Left lung (tissue), 10 donors: ENCODE results near the gene SUPT3H. TPM values are rescaled to one million over a fixed set of nuclear protein-coding genes. Genes with fewer than 3 reads are reported as not detected.

ENCODE experiments used
- ATAC-seq: fragments of 200-7000 bp; cut with Tn5 transposase; one replicate; pipeline ENCODE4 v1.9.1; 2020; ENCODE audit warnings: moderate library complexity
- DNase-seq, 4 donors: peaks; one replicate each; pipeline ENCODE4 v3.0.0-alpha.2; 2013 to 2020
- H3K27ac ChIP-seq, 2 donors: fragments of 200-600 bp; sonication (generic) in 1 of 2; one replicate each; pipeline versions ENCODE4 v1.5.0 to v1.8.0; 2020 to 2021
- H3K27me3 ChIP-seq, 2 donors: fragments of 200-600 bp; sonication (generic) in 1 of 2; one replicate each; pipeline versions ENCODE4 v1.5.0 to v1.8.0; 2020 to 2021
- H3K36me3 ChIP-seq, 2 donors: fragments of 200-600 bp; sonication (generic) in 1 of 2; one replicate each; pipeline versions ENCODE4 v1.5.0 to v1.8.0; 2020 to 2021
- H3K4me1 ChIP-seq, 2 donors: fragments of 200-600 bp; one replicate each; pipeline ENCODE4 v1.8.0; 2021
- H3K4me3 ChIP-seq, 2 donors: fragments of 200-600 bp; sonication (generic) in 1 of 2; one replicate each; pipeline versions ENCODE4 v1.5.0 to v1.8.0; 2020 to 2021; ENCODE audit warnings: mild to moderate bottlenecking in 1 of 2
- H3K9me3 ChIP-seq, 2 donors: fragments of 200-600 bp; sonication (generic) in 1 of 2; one replicate each; pipeline versions ENCODE4 v1.5.0 to v1.8.0; 2020 to 2021
- CTCF ChIP-seq, 2 donors: fragments of 200-600 bp; sonication (generic) in 1 of 2; IDR thresholded peaks; one replicate each; pipeline versions ENCODE4 v1.5.0 to v1.8.0; 2021; ENCODE audit warnings: antibody characterized with exemption in 2 of 2
- intact Hi-C, 2 donors: fragments of 100-400 bp; cut with DNase I; formaldehyde crosslinking; loops; one replicate each; pipeline versions ENCODE4 v1.11.2 to v1.14.2; 2022
- polyA plus RNA-seq, 6 donors: library from polyadenylated mRNA; unstranded; fragments of 120-200 nt; gene quantifications; one replicate each; pipeline ENCODE4 v1.2.1, GENCODE V29; 2013; ENCODE audit not compliant: insufficient read length in 6 of 6
- total RNA-seq, 2 donors: library from RNA; stranded (reverse); fragmentation: NEBNext Ultra II Directional; extraction: Animal tissue kit (Norgen Biotek cat#: 25700); gene quantifications; one replicate each; pipeline ENCODE4 v1.2.1, GENCODE V29; 2021
- donor health status: DM: no; HTN: yes; CAD: no.
- donor health status: DM: no; HTN: no; CAD: no.

The SUPT3H gene
- total and polyA plus RNA-seq, 8 donors: 4.7 to 33.0 (median 26.2) TPM

GRCh38 chr6:45423111-45423823 lies 45.5 kb upstream of the SUPT3H start:
- Histone ChIP-seq H3K27ac (peak overlapping the region; percentile 71 to 84), H3K4me1 (peaks cover 9 to 55% of the 10 kb centered on the region in 2 donors), H3K27me3 (peaks cover 24 to 68% of the 10 kb centered on the region in 2 donors), H3K9me3 (no peaks in the 10 kb centered on the region), H3K4me3 (peak overlapping the region; percentile 55 to 69), H3K36me3 (no peaks in the 10 kb centered on the region)
- ATAC-seq (peak; percentile 25), DNase-seq (peak in 3 of 4 donors; percentile 26 to 88 (median 47))
- intact Hi-C loops: loop anchor here in 1 of 2 donors (10.0 kb wide), 1 partner anchor 292 kb away; no protein-coding TSS in a partner anchor
- no peak for TF ChIP-seq CTCF (IDR thresholded peaks at IDR 0.05)

GRCh38 chr6:45422503-45423110 lies 44.9 kb upstream of the SUPT3H start:
- no peaks in the 10 kb centered on the region for H3K9me3 ChIP-seq
- intact Hi-C loops: loop anchor here in 1 of 2 donors (10.0 kb wide), 1 partner anchor 292 kb away; no protein-coding TSS in a partner anchor
- no peaks in the 10 kb centered on the region for H3K36me3 ChIP-seq
- ATAC-seq: peak; percentile 12
- peaks cover 9 to 48% of the 10 kb centered on the region in 2 donors for H3K4me1 ChIP-seq
- peaks cover 24 to 72% of the 10 kb centered on the region in 2 donors for H3K27me3 ChIP-seq
- TF ChIP-seq CTCF (IDR thresholded peaks at IDR 0.05): no peak
- H3K4me3 ChIP-seq: peak overlapping the region; percentile 55 to 69
- peak in 3 of 4 donors; percentile 36 to 87 (median 48) for DNase-seq
- H3K27ac ChIP-seq: peak overlapping the region; percentile 71 to 84

DNA sequence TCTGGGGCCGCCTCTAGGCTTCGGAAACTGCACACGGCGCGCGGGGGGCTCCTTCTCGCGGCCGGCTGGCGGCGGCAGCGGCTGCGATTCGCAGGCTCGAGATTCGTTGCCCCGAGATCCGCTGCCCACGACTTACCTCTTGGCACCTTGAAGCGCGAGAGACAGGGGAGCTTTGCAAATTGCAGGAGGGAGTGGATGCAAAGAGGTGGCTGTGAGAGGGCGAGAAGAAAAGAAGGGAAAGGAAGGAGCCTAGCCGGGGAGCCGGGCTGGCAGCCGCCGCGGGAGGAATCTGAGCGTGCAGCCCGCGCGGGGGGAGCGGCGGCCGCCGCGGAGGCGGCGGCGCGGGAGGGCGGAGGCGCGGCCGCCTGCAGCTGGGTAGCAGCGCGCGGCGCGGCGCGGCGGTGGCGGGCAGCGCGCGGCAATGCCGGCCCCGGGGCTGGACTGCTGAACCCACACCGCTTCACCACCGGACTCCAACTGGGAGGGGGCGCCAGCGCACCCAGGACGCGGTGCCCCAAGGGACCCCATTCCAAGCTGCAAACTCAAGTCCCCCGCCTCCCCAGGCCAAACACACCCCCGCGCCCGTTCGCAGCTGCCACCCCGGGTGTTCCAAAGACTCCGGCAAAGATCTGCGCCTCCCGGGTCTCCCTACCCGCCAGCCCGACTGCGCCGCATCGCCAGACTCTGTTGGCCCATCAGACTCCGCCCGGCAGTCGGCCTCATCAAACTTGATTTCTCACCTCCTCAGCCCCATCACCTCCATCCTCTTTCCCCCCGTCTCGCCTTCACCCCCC lies 44.2 kb upstream of the SUPT3H start:
- Histone ChIP-seq H3K9me3 (no peaks in the 10 kb centered on the region), H3K36me3 (no peaks in the 10 kb centered on the region), H3K27me3 (peaks cover 24 to 79% of the 10 kb centered on the region in 2 donors), H3K4me3 (peak overlapping the region; percentile 55 to 69), H3K4me1 (peaks cover 9 to 48% of the 10 kb centered on the region in 2 donors), H3K27ac (peak overlapping the region; percentile 71 to 84)
- ATAC-seq (peak; percentile 65), DNase-seq (peak in 3 of 4 donors; percentile 55 to 91 (median 79))
- no peak for TF ChIP-seq CTCF (IDR thresholded peaks at IDR 0.05)
- intact Hi-C loops: loop anchor here in 1 of 2 donors (10.0 kb wide), 1 partner anchor 293 kb away; no protein-coding TSS in a partner anchor

GRCh38 chr6:45420909-45421708 lies 43.4 kb upstream of the SUPT3H start:
- peak overlapping the region; percentile 55 to 69 for H3K4me3 ChIP-seq
- no peak for DNase-seq
- no peak for TF ChIP-seq CTCF (IDR thresholded peaks at IDR 0.05)
- intact Hi-C loops: loop anchor here in 1 of 2 donors (10.0 kb wide), 1 partner anchor 294 kb away; no protein-coding TSS in a partner anchor
- H3K4me1 ChIP-seq: peaks cover 9 to 48% of the 10 kb centered on the region in 2 donors
- peaks cover 24 to 87% of the 10 kb centered on the region in 2 donors for H3K27me3 ChIP-seq
- H3K27ac ChIP-seq: peak overlapping the region; percentile 50 to 84
- ATAC-seq: no peak
- H3K36me3 ChIP-seq: no peaks in the 10 kb centered on the region
- H3K9me3 ChIP-seq: no peaks in the 10 kb centered on the region
